ENCODE results near the gene VAT1.
A peak's percentile ranks its signal among the peaks of the same experiment; 100 is the strongest.

The VAT1 gene

DNA sequence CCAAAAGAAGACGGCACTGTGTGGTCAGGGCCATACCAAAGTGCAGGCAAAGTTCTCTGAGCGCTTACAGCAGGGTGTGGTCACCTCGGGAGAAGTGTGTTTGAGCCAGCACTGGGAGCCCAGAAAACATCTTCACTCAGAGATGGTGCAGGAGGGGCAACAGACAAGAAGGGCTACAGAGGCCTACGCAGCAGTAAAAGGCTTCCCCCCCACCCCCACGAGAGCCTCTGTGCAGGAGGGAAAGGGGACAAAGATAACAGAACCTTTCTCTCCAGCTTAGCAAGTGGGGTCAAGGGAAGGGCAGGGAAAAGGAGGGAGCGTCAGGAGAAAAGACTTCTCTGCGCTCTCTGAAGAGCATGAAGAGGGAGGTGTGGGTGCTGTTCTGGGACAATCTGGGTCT is 2.8 kb downstream of the VAT1 start:
- Mint-ChIP-seq H3K4me3 (peak overlapping the region; percentile 95), H3K27ac (peak overlapping the region; percentile 79), H3K27me3 (ENCODE audit: low read depth, poor library complexity) (peaks cover 2% of the 10 kb centered on the region)

DNA sequence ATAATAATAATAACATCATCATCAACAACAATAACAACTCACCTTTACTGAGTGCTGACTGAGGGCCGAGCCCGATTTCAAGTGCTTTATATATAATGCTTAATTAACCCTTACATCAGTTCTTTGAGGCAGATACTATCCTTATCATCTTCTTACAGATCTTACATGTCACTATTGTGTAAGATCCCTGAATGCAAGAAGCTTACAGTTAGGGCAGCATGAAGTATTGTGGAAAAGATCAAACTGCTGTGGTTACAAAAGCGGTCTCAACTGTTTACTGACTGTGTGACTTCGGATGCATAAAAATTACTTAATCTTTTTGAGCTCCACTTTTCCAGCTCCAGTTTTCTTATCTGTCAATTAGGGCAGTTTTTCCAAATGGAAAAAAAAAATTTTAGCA is 3.3 kb downstream of the VAT1 start:
- H3K4me3 Mint-ChIP-seq: peak overlapping the region; percentile 60

More for the DNA sequence above, 2.8 kb downstream of the VAT1 start:
- Mint-ChIP-seq H3K9me3 (no peaks in the 10 kb centered on the region), H3K36me3 (ENCODE audit: low read depth) (peaks cover 15% of the 10 kb centered on the region), H3K4me1 (peaks cover 67% of the 10 kb centered on the region)
- TF ChIP-seq, protein P1, sequence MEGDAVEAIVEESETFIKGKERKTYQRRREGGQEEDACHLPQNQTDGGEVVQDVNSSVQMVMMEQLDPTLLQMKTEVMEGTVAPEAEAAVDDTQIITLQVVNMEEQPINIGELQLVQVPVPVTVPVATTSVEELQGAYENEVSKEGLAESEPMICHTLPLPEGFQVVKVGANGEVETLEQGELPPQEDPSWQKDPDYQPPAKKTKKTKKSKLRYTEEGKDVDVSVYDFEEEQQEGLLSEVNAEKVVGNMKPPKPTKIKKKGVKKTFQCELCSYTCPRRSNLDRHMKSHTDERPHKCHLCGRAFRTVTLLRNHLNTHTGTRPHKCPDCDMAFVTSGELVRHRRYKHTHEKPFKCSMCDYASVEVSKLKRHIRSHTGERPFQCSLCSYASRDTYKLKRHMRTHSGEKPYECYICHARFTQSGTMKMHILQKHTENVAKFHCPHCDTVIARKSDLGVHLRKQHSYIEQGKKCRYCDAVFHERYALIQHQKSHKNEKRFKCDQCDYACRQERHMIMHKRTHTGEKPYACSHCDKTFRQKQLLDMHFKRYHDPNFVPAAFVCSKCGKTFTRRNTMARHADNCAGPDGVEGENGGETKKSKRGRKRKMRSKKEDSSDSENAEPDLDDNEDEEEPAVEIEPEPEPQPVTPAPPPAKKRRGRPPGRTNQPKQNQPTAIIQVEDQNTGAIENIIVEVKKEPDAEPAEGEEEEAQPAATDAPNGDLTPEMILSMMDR (IDR thresholded peaks at IDR 0.05): no peak
- DNase-seq: no peak

DNA sequence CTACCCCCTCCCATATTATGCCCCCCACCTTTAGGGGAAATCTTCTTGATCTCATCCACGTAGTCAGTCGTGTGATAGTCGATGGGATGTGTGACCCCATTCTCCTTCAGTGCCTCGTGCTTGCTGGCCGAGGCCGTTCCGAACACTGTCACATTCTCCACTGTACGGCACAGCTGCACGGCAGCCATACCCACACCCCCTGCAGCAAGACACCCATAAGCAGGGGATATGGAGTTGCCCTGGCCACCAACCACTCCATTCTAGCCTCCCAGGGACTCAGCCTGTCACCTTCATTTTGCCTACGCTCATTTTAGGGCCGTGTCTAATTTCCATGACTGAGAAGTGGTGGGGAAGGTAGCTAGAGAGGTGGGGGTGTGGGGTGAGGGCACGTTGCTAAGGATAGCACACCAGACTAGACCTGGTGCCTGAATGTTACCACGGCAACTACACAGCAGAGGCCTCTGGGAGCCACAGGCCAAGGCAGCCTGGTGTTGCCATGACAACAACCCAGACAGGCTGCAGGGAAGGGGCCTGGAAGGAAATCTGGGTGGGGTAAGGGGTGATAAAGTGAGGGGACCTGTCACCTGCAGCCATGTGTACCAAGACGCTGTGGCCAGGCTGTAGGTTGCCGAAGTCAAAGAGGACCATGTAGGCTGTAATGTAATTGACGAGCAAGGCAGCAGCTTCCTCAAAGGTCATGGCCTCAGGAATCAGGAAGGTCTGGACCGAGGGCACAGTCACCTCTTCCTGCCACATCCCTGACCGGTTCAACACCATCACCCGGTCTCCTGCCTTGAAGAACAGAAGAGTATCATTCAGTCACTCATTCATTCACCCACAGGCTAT is 4.0 kb downstream of the VAT1 start:
- peak; percentile 65 for DNase-seq
- H3K27me3 Mint-ChIP-seq (ENCODE audit: low read depth, poor library complexity): peaks cover 2% of the 10 kb centered on the region
- H3K4me3 Mint-ChIP-seq: peak overlapping the region; percentile 60
- H3K9me3 Mint-ChIP-seq: no peaks in the 10 kb centered on the region
- H3K27ac Mint-ChIP-seq: peak overlapping the region; percentile 94
- H3K36me3 Mint-ChIP-seq (ENCODE audit: low read depth): peaks cover 15% of the 10 kb centered on the region
- peaks cover 75% of the 10 kb centered on the region for H3K4me1 Mint-ChIP-seq
- TF ChIP-seq, protein P1 (IDR thresholded peaks at IDR 0.05): no peak

More for the DNA sequence above, 3.3 kb downstream of the VAT1 start:
- no peak for DNase-seq
- peaks cover 68% of the 10 kb centered on the region for H3K4me1 Mint-ChIP-seq
- H3K27ac Mint-ChIP-seq: peak overlapping the region; percentile 94
- peaks cover 2% of the 10 kb centered on the region for H3K27me3 Mint-ChIP-seq (ENCODE audit: low read depth, poor library complexity)
- H3K9me3 Mint-ChIP-seq: no peaks in the 10 kb centered on the region
- TF ChIP-seq, protein P1 (IDR thresholded peaks at IDR 0.05): no peak
- H3K36me3 Mint-ChIP-seq (ENCODE audit: low read depth): peaks cover 15% of the 10 kb centered on the region

DNA sequence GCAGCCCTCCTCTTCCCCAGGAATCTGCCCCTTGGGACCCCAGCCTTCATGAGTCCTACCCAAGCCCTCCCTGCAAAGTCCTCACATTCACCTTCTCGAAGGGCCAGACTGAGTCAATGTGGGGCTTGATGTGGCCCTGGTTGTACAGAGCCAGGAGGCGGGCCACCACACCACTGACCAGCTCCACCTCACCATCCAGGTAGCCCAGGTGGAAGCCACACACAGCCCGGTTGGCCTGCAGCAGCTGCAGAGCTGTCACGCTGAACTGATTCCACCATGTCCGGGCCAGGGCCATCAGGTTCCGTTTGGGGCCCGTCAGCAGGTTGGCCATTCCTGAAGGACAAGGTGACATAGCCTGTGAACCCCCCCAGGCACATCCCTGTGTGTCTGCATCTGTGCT is 6.0 kb downstream of the VAT1 start:
- H3K4me1 Mint-ChIP-seq: peaks cover 79% of the 10 kb centered on the region
- TF ChIP-seq, protein P1 (IDR thresholded peaks at IDR 0.05): no peak
- peaks cover 2% of the 10 kb centered on the region for H3K27me3 Mint-ChIP-seq (ENCODE audit: low read depth, poor library complexity)
- H3K27ac Mint-ChIP-seq: no peak overlapping the region
- H3K9me3 Mint-ChIP-seq: no peaks in the 10 kb centered on the region
- peak overlapping the region; percentile 46 for H3K4me3 Mint-ChIP-seq
- DNase-seq: no peak
- peaks cover 15% of the 10 kb centered on the region for H3K36me3 Mint-ChIP-seq (ENCODE audit: low read depth)

DNA sequence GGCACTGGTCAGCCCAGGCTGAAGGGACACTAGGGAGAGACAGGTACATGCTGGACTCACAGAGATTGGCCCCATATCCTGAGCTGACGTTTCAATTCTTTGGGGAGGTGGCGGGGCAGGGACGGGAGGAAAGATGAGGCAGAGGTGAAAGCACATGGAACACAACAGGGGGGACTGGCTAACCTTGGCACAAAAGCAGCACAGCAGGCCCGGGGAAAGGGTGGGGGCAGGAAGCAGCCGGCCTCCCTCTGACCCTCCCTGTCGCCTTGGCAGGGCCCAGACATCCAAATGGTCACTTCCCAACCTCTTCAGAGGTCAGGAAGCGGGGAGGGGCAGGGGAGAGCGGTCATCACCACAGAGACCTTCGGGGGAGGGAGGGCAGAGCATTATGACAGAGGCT is 6.6 kb downstream of the VAT1 start:
- DNase-seq: no peak

More for the DNA sequence above, 6.6 kb downstream of the VAT1 start:
- TF ChIP-seq, protein P1 (IDR thresholded peaks at IDR 0.05): no peak
- Mint-ChIP-seq H3K27ac (peak overlapping the region; percentile 80), H3K4me3 (peak overlapping the region; percentile 9), H3K4me1 (peaks cover 73% of the 10 kb centered on the region), H3K9me3 (no peaks in the 10 kb centered on the region), H3K36me3 (ENCODE audit: low read depth) (peaks cover 15% of the 10 kb centered on the region), H3K27me3 (ENCODE audit: low read depth, poor library complexity) (peaks cover 2% of the 10 kb centered on the region)
